Stimulated activated naive CD8-positive, alpha-beta T cell treated with anti-CD3 and anti-CD28 coated beads, Interleukin-15, Interleukin-2, amounts not matched to agents 100 ng/mL and 50 ng/mL, for 24 hours (primary cell): ENCODE measurements around the gene ATP2C2.

Experiments
- H3K27ac Mint-ChIP-seq: one replicate; pipeline ENCODE4 v1.8.0; 2021; ENCODE audit warnings: mild to moderate bottlenecking, mixed read lengths
- H3K27me3 Mint-ChIP-seq: one replicate; pipeline ENCODE4 v1.8.0; 2021; ENCODE audit warnings: mixed read lengths
- H3K36me3 Mint-ChIP-seq: one replicate; pipeline ENCODE4 v1.8.0; 2021; ENCODE audit warnings: low read depth, mixed read lengths
- H3K4me1 Mint-ChIP-seq: one replicate; pipeline ENCODE4 v1.8.0; 2021; ENCODE audit warnings: low read depth, mixed read lengths
- H3K4me3 Mint-ChIP-seq: one replicate; pipeline ENCODE4 v1.8.0; 2021; ENCODE audit warnings: mild to moderate bottlenecking, mixed read lengths
- H3K9me3 Mint-ChIP-seq: one replicate; pipeline ENCODE4 v1.8.0; 2021; ENCODE audit warnings: mixed read lengths

The ATP2C2 gene

DNA sequence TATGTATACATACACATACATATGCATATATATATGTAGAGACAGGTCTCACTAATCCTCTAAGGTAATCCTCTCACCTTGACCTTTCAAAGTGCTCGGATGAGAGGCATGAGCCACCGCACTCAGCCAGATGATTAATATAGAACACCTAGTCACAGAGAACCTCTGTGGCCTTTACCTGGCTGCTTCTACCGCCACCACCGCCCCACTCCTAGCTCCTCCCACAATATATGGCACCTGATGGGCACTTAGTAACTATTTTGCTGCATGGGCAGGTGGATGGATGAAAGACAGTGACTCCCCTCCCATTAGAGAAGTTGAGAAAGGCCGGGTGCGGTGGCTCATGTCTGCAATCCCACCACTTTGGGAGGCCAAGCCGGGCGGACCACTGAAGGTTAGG, 16.7 kb upstream of the ATP2C2 start:
- no peaks in the 10 kb centered on the region for H3K36me3 Mint-ChIP-seq
- H3K27me3 Mint-ChIP-seq = no peaks in the 10 kb centered on the region
- H3K9me3 Mint-ChIP-seq = no peaks in the 10 kb centered on the region
- no peak overlapping the region for H3K4me3 Mint-ChIP-seq
- H3K27ac Mint-ChIP-seq = no peak overlapping the region
- H3K4me1 Mint-ChIP-seq = peaks cover under 1% of the 10 kb centered on the region

DNA sequence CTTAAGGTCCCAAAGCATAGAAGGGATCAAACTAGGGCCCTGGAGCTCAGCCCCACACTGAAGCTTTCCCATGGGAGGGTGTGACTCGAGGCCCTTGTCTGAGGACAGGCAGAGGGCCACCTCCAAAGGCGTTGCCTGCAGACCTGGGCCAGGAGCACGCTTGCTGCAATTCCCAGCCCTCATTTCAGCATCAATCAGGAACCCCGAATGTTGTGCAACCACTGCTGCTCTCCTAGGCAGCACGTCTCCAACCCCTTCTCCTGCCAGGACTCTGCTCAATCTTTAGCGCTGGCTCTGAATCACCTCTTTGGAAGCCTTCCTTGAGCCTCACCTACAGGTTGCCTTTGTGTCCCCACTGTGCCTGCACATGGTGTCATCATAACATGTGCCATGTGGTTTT, 14.0 kb upstream of the ATP2C2 start:
- H3K4me3 Mint-ChIP-seq = no peak overlapping the region
- H3K4me1 Mint-ChIP-seq = peaks cover 21% of the 10 kb centered on the region
- H3K27ac Mint-ChIP-seq = no peak overlapping the region
- no peaks in the 10 kb centered on the region for H3K9me3 Mint-ChIP-seq
- H3K27me3 Mint-ChIP-seq = no peaks in the 10 kb centered on the region
- no peaks in the 10 kb centered on the region for H3K36me3 Mint-ChIP-seq

DNA sequence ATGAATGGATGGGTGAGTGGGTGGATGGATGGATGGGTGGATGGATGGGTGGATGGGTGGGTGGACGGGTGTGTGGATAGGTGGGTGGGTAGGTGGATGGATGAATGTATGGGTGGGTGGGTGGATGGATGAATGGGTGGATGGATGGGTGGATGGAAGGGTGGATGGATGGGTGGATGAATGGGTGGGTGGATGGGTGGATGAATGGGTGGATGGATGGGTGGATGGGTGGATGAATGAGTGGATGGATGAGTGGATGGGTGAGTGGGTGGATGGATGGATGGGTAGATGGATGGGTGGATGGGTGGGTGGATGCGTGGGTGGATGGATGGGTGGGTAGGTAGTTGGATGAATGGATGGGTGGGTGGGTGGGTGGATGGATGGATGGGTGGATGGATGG, 13.2 kb upstream of the ATP2C2 start:
- no peaks in the 10 kb centered on the region for H3K36me3 Mint-ChIP-seq
- no peaks in the 10 kb centered on the region for H3K9me3 Mint-ChIP-seq
- peaks cover 4% of the 10 kb centered on the region for H3K27me3 Mint-ChIP-seq
- H3K27ac Mint-ChIP-seq = no peak overlapping the region
- H3K4me3 Mint-ChIP-seq = no peak overlapping the region
- H3K4me1 Mint-ChIP-seq = peaks cover 29% of the 10 kb centered on the region

DNA sequence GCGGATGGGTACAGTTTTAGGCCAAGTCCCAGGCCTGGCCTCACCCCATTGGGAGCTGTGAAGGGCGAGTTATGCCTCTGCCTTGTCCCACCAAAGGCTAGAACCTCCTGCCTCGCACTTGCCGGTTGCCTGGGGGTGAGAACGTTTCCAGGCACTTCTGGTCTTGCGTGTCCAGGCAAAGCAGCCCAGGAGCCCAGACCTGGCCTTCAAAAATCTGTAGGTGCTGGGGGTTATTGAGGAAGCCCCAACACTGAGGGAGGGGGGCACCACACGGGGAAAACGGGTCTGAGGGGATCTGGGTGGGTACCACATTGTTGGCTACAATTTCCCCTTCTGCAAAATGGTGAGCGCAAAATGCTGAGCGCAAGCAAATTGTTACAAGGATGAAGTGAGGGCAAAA, 12.2 kb upstream of the ATP2C2 start:
- Mint-ChIP-seq H3K4me1 (peaks cover 39% of the 10 kb centered on the region), H3K36me3 (no peaks in the 10 kb centered on the region), H3K27ac (no peak overlapping the region), H3K4me3 (no peak overlapping the region), H3K27me3 (peaks cover 5% of the 10 kb centered on the region), H3K9me3 (no peaks in the 10 kb centered on the region)

DNA sequence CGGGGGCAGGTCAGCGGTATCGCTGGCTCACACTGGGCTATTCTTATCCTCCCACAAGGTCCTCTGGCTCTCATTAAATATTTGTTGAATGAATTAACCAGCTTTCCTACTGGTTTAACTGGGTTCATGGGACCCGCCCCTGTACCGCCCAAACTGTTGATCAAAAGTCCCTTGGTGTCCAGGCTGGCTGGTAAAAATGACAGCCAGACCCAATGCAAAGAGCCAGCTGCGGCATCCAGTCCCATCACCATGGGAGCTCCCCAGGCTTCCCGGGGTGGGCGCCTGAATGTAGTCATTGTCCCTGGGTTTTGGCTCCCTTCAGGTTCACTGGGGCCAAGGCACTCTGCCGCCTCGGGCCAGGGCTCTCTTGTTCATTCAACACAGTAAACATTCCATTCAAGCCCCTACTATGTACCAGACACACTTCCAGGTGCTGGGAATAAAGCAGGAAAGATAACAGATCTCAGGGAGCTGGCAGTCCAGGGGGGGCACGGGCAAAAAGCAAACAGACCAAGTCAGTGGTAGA, 11.7 kb upstream of the ATP2C2 start:
- Mint-ChIP-seq H3K27ac (no peak overlapping the region), H3K4me3 (no peak overlapping the region), H3K36me3 (no peaks in the 10 kb centered on the region), H3K27me3 (peaks cover 5% of the 10 kb centered on the region), H3K4me1 (peaks cover 40% of the 10 kb centered on the region), H3K9me3 (no peaks in the 10 kb centered on the region)

DNA sequence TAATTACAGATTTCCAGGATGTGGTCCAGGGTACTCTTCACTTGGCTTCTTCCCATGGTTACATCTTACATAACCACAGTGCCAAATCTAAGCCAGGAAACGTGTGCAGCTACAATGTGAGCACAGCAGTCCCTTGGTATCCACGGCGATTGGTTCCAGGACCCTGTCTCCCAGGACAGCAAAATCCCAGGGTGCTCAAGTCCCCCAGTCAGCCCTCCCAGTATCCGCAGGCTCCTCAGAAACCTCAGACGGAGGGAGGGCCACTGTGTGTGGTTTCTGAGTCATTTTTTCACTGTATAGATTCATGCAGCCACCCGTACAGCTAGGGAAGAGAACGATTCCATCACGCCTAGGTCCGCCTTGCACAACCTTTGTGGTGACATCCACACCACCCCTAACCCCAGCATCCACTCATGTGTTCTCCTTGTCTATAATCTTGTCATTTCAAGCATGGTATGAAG, 11.1 kb upstream of the ATP2C2 start:
- no peak overlapping the region for H3K4me3 Mint-ChIP-seq
- H3K27ac Mint-ChIP-seq = peak overlapping the region; percentile 9
- H3K36me3 Mint-ChIP-seq = no peaks in the 10 kb centered on the region
- peaks cover 5% of the 10 kb centered on the region for H3K27me3 Mint-ChIP-seq
- H3K4me1 Mint-ChIP-seq = peaks cover 40% of the 10 kb centered on the region
- no peaks in the 10 kb centered on the region for H3K9me3 Mint-ChIP-seq

DNA sequence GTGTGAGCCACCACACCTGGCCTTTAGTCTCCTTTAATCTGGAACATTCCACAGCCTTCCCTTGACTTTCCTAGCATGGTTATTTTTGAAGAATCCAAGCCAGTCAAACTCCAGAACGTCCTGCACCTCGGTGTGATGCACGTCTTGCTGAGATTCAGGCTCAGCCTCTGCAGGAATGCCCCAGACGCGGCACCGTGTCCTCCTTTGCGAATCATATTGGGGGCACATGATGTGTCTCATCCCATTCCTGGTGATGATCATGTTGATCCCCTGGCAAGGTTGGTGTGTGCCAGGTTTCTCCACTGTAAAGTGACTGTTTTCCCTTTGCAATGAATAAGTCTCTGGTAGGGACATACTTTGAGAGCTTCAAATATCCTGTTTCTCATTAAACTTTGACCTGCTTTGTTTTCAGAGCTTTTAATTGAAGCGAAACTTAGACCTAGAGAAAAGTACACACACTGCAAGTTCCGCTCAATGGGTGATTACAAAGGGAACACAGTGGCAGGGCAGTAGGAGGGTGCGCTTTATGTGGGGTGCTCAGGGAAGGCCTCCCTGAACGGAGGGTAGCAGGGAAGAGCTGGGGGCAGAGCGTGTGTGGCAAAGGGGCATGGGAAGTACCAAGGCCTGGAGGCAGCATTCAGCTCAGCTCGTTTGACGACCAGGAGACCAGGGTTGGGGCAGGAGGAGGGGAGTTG, 9.6 kb upstream of the ATP2C2 start:
- Mint-ChIP-seq H3K4me1 (peaks cover 40% of the 10 kb centered on the region), H3K9me3 (no peaks in the 10 kb centered on the region), H3K27me3 (peaks cover 5% of the 10 kb centered on the region), H3K27ac (peak overlapping the region; percentile 32), H3K4me3 (no peak overlapping the region), H3K36me3 (no peaks in the 10 kb centered on the region)

DNA sequence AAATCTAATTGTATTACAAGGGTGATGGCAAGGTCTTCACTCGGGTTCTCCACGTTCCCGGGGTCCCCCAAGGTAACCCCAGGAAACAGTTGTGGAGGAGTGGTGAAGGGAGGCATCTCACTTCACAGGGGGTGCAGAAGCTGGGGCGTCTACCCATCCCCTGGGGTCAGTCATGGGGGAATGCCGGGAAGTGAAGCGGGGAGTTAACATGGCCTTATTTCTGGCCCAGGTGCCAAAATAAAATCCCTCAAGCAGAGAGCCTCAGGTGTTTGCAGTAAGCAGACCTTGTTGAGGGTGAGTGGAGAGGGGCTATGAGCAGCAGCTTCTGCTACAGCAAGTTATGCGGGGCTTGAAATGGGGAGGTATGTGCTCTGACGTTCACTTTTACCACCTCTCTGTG, 9.0 kb upstream of the ATP2C2 start:
- H3K36me3 Mint-ChIP-seq = no peaks in the 10 kb centered on the region
- peak overlapping the region; percentile 92 for H3K27ac Mint-ChIP-seq

DNA sequence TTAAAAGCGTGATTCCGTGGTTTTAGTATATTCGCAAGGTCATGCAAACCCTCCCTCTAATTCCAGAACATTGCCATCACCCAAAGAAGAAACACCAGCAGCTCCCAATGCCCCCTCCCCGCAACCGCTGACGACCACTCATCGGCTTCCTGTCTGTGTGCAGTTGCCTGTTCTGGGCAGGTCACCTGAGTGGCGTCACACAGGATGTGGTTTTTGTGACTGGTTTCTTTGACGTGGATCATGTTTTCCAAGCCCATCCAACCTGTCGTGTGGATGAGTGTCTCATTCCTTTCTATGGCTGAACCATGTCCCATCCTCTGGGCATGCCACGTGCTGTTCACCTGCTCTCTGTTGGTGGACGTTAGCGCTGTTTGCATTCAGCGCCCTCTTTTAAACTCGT, 8.2 kb upstream of the ATP2C2 start:
- peaks cover 16% of the 10 kb centered on the region for H3K27me3 Mint-ChIP-seq
- H3K27ac Mint-ChIP-seq = peak overlapping the region; percentile 92
- H3K4me3 Mint-ChIP-seq = peak overlapping the region; percentile 48
- H3K4me1 Mint-ChIP-seq = peaks cover 40% of the 10 kb centered on the region
- no peaks in the 10 kb centered on the region for H3K9me3 Mint-ChIP-seq
- H3K36me3 Mint-ChIP-seq = no peaks in the 10 kb centered on the region

More for the DNA sequence above, 9.0 kb upstream of the ATP2C2 start:
- Mint-ChIP-seq H3K9me3 (no peaks in the 10 kb centered on the region), H3K4me3 (no peak overlapping the region), H3K27me3 (peaks cover 10% of the 10 kb centered on the region), H3K4me1 (peaks cover 40% of the 10 kb centered on the region)

DNA sequence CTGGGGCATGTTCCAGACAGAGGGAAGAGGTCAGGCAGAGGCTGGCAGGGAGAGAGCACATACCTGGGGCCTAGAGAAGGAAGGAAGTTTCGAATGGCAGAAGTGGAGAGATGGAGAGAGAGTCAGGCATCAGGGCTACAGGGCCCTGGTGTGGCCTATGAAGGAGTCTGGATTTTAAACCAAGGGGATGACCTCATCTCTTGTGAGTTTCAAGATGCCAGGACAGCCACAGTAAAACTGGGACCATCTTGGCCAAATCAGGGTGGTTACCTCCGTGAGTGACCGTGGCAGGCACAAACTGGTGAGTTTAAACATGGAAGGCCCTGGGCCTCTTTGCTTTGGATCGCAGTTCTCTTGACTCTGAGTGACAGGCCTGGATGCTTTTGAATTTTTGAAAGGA, 7.6 kb upstream of the ATP2C2 start:
- peaks cover 16% of the 10 kb centered on the region for H3K27me3 Mint-ChIP-seq
- H3K27ac Mint-ChIP-seq = peak overlapping the region; percentile 92
- H3K4me1 Mint-ChIP-seq = peaks cover 40% of the 10 kb centered on the region
- no peaks in the 10 kb centered on the region for H3K36me3 Mint-ChIP-seq
- peak overlapping the region; percentile 48 for H3K4me3 Mint-ChIP-seq
- no peaks in the 10 kb centered on the region for H3K9me3 Mint-ChIP-seq

DNA sequence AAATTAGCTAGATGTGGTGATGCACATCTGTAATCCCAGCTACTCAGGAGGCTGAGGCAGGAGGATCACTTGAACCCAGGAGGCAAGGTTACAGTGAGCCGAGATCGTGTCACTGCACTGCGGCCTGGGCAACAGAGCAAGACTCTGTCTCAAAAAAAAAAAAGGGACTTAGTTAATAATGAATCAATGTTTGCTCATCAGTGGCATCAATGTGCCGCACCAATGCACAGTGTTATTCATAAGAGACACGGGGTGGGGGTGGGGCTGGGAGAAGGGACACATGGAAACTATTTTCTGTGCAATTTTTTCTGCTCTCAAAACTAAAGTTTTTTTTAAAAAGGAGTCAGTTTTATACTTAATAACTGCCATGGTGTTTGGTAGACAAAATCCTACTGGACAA, 6.8 kb upstream of the ATP2C2 start:
- Mint-ChIP-seq H3K27me3 (peaks cover 22% of the 10 kb centered on the region), H3K4me3 (no peak overlapping the region), H3K9me3 (no peaks in the 10 kb centered on the region), H3K27ac (no peak overlapping the region), H3K4me1 (peaks cover 40% of the 10 kb centered on the region), H3K36me3 (no peaks in the 10 kb centered on the region)

DNA sequence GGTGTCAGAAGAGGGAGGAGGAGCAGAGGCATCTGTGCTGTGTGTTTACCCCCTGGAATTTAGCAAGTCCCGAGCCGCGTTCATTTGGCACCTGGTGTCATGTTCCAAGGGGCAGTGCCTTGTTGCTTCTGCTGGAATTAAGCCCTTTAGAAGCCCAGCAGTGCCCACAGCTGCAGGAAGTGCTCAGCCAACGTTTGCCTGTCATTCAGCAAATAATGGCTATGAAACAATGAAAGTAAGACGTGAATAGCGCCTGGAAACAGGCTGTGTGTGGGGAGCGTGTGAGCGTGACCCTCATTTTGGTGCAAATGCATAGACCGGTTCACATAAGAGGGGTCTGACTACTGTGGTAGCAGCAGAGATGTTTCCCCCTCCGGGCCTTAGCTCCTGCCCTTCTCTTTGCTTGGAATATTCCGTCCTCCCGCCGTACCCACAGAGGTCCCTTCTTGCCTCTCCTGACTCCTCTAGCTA, 5.8 kb upstream of the ATP2C2 start:
- Mint-ChIP-seq H3K9me3 (no peaks in the 10 kb centered on the region), H3K36me3 (no peaks in the 10 kb centered on the region), H3K4me1 (peaks cover 36% of the 10 kb centered on the region), H3K27me3 (peaks cover 32% of the 10 kb centered on the region), H3K27ac (no peak overlapping the region), H3K4me3 (no peak overlapping the region)

DNA sequence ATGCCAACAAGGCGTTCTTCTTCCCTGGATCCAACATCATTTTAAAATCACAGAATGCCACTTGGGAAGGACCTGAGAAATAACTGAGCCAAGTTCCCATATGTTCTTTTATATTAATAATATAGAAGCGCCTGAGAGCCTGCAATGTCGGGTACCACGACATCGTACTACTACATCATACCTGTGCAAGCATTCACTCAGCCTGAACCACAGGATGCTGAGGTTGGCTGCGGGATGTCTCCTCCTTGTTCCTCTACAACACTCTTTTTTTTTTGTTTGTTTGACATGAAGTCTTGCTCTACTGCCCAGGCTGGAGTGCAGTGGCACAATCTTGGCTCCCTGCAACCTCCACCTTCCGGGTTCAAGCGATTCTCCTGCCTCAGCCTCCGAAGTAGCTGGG, 2.1 kb upstream of the ATP2C2 start:
- peaks cover 54% of the 10 kb centered on the region for H3K27me3 Mint-ChIP-seq

DNA sequence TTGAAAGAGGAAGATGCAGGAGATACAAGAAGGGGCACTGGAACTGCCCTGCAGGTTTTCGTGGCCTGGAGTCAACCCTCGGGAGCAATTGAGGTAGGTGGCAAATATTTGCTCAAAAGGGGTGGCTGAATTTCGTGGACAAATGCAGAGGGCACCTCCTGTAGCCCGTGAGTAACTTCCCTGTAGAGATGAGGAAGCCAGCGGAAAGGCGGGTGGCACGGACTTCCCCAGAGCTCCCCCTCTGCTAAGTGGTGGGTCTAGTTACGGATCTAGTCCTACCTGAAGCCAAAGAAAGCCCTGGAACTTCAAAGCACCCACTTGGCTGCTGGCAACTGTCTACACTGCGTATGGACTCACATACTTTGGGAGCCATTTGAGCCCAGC, 1.0 kb upstream of the ATP2C2 start:
- H3K36me3 Mint-ChIP-seq = no peaks in the 10 kb centered on the region
- no peaks in the 10 kb centered on the region for H3K9me3 Mint-ChIP-seq
- peaks cover 8% of the 10 kb centered on the region for H3K4me1 Mint-ChIP-seq
- no peak overlapping the region for H3K4me3 Mint-ChIP-seq
- H3K27ac Mint-ChIP-seq = no peak overlapping the region
- H3K27me3 Mint-ChIP-seq = peaks cover 60% of the 10 kb centered on the region

More for the DNA sequence above, 2.1 kb upstream of the ATP2C2 start:
- Mint-ChIP-seq H3K4me3 (no peak overlapping the region), H3K9me3 (no peaks in the 10 kb centered on the region), H3K27ac (no peak overlapping the region), H3K36me3 (no peaks in the 10 kb centered on the region), H3K4me1 (peaks cover 9% of the 10 kb centered on the region)

DNA sequence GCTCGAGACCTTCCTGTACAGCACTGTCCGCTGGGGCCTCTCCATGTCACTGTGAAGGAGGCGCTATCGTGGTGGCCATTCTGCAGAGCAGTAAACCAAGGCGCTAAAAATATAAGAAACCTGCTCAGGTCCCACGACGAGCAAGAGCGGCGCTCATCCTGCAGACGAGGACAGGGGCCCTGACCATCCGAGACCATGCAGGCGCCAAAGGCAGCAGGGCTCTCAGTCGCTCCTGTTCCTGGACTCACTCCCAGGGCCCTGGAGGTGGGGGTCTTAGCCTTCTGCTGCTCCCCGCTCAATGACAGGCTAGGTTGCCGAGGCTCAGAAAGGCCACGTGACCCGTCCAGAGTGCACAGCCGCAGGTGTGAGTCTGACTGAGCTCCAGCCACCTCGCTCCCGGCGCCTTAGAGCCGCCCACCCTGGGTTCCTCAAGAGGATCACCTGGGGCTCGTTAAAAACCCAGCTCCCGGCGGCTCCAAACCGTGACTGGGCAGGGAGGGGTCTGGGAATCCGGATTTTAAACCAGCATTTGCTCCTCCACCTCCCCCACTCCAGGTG, 509 bp upstream of the ATP2C2 start:
- H3K27me3 Mint-ChIP-seq = peaks cover 60% of the 10 kb centered on the region
- no peak overlapping the region for H3K4me3 Mint-ChIP-seq
- no peaks in the 10 kb centered on the region for H3K36me3 Mint-ChIP-seq
- peaks cover 8% of the 10 kb centered on the region for H3K4me1 Mint-ChIP-seq
- H3K9me3 Mint-ChIP-seq = no peaks in the 10 kb centered on the region
- no peak overlapping the region for H3K27ac Mint-ChIP-seq
